ENCODE measurements around the gene PTPRD.

The PTPRD gene

GRCh38 chr9:9522406-9522805 lies 1090.4 kb downstream of the PTPRD start:
- TF ChIP-seq SUZ12 (IDR thresholded peaks at IDR 0.05; ENCODE audit: extremely low read depth, insufficient read depth, insufficient read length) = no peak
- no peak for TF ChIP-seq YY1 (IDR thresholded peaks at IDR 0.05; ENCODE audit: insufficient read depth, insufficient read length)
- no peak for TF ChIP-seq ZNF274 (IDR thresholded peaks at IDR 0.05; ENCODE audit: low read depth, low read length)
- H3K9me3 ChIP-seq (ENCODE audit: insufficient read depth, low read length) = no peaks in the 10 kb centered on the region
- no peaks in the 10 kb centered on the region for H3K27me3 ChIP-seq (ENCODE audit: insufficient read depth, insufficient read length)
- no peak for DNase-seq (ENCODE audit: low read depth, low spot score)
- H3K4me3 ChIP-seq (ENCODE audit: insufficient read length, low read depth) = no peak overlapping the region
- no peak overlapping the region for H3K9ac ChIP-seq (ENCODE audit: insufficient read length, low read depth)
- H3K4me1 ChIP-seq (ENCODE audit: insufficient read depth, insufficient read length) = no peaks in the 10 kb centered on the region
- H3K36me3 ChIP-seq (ENCODE audit: insufficient read depth, insufficient read length, low read length) = no peaks in the 10 kb centered on the region

- Histone ChIP-seq H3K9me3 (ENCODE audit: insufficient read depth, low read length) (no peaks in the 10 kb centered on the region), H3K27me3 (ENCODE audit: insufficient read depth, insufficient read length) (no peaks in the 10 kb centered on the region), H3K4me1 (ENCODE audit: insufficient read depth, insufficient read length) (no peaks in the 10 kb centered on the region), H3K4me3 (ENCODE audit: insufficient read length, low read depth) (no peak overlapping the region), H3K36me3 (ENCODE audit: insufficient read depth, insufficient read length, low read length) (no peaks in the 10 kb centered on the region), H3K9ac (ENCODE audit: insufficient read length, low read depth) (no peak overlapping the region)
- DNase-seq (ENCODE audit: low read depth, low spot score) = no peak
- TF ChIP-seq SUZ12 (IDR thresholded peaks at IDR 0.05; ENCODE audit: extremely low read depth, insufficient read depth, insufficient read length) = no peak
- no peak for TF ChIP-seq ZNF274 (IDR thresholded peaks at IDR 0.05; ENCODE audit: low read depth, low read length)
- no peak for TF ChIP-seq YY1 (IDR thresholded peaks at IDR 0.05; ENCODE audit: insufficient read depth, insufficient read length)
Observed at GRCh38 chr9:9521033-9521779, 1091.6 kb downstream of the PTPRD start.

- no peaks in the 10 kb centered on the region for H3K9me3 ChIP-seq (ENCODE audit: insufficient read depth, low read length)
- H3K27me3 ChIP-seq (ENCODE audit: insufficient read depth, insufficient read length) = no peaks in the 10 kb centered on the region
- H3K9ac ChIP-seq (ENCODE audit: insufficient read length, low read depth) = no peak overlapping the region
- DNase-seq (ENCODE audit: low read depth, low spot score) = no peak
- H3K4me1 ChIP-seq (ENCODE audit: insufficient read depth, insufficient read length) = no peaks in the 10 kb centered on the region
- H3K4me3 ChIP-seq (ENCODE audit: insufficient read length, low read depth) = no peak overlapping the region
- TF ChIP-seq ZNF274 (IDR thresholded peaks at IDR 0.05; ENCODE audit: low read depth, low read length) (no peak), YY1 (IDR thresholded peaks at IDR 0.05; ENCODE audit: insufficient read depth, insufficient read length) (no peak), SUZ12 (IDR thresholded peaks at IDR 0.05; ENCODE audit: extremely low read depth, insufficient read depth, insufficient read length) (no peak)
- no peaks in the 10 kb centered on the region for H3K36me3 ChIP-seq (ENCODE audit: insufficient read depth, insufficient read length, low read length)
Observed at GRCh38 chr9:9504869-9505268, 1107.9 kb downstream of the PTPRD start.

- Histone ChIP-seq H3K9me3 (ENCODE audit: insufficient read depth, low read length) (no peaks in the 10 kb centered on the region), H3K4me3 (ENCODE audit: insufficient read length, low read depth) (no peak overlapping the region), H3K27me3 (ENCODE audit: insufficient read depth, insufficient read length) (no peaks in the 10 kb centered on the region), H3K36me3 (ENCODE audit: insufficient read depth, insufficient read length, low read length) (no peaks in the 10 kb centered on the region), H3K4me1 (ENCODE audit: insufficient read depth, insufficient read length) (no peaks in the 10 kb centered on the region), H3K9ac (ENCODE audit: insufficient read length, low read depth) (no peak overlapping the region)
- TF ChIP-seq ZNF274 (IDR thresholded peaks at IDR 0.05; ENCODE audit: low read depth, low read length) = no peak
- no peak for TF ChIP-seq SUZ12 (IDR thresholded peaks at IDR 0.05; ENCODE audit: extremely low read depth, insufficient read depth, insufficient read length)
- no peak for TF ChIP-seq YY1 (IDR thresholded peaks at IDR 0.05; ENCODE audit: insufficient read depth, insufficient read length)
- DNase-seq (ENCODE audit: low read depth, low spot score) = no peak
Observed at GRCh38 chr9:9499546-9499945, 1113.3 kb downstream of the PTPRD start.

GRCh38 chr9:9498846-9499245 lies 1114.0 kb downstream of the PTPRD start:
- Histone ChIP-seq H3K36me3 (ENCODE audit: insufficient read depth, insufficient read length, low read length) (no peaks in the 10 kb centered on the region), H3K9ac (ENCODE audit: insufficient read length, low read depth) (no peak overlapping the region), H3K9me3 (ENCODE audit: insufficient read depth, low read length) (no peaks in the 10 kb centered on the region), H3K4me3 (ENCODE audit: insufficient read length, low read depth) (no peak overlapping the region), H3K4me1 (ENCODE audit: insufficient read depth, insufficient read length) (no peaks in the 10 kb centered on the region), H3K27me3 (ENCODE audit: insufficient read depth, insufficient read length) (no peaks in the 10 kb centered on the region)
- DNase-seq (ENCODE audit: low read depth, low spot score) = no peak
- TF ChIP-seq SUZ12 (IDR thresholded peaks at IDR 0.05; ENCODE audit: extremely low read depth, insufficient read depth, insufficient read length) (no peak), YY1 (IDR thresholded peaks at IDR 0.05; ENCODE audit: insufficient read depth, insufficient read length) (no peak), ZNF274 (IDR thresholded peaks at IDR 0.05; ENCODE audit: low read depth, low read length) (no peak)

GRCh38 chr9:9498128-9498527 lies 1114.7 kb downstream of the PTPRD start:
- DNase-seq (ENCODE audit: low read depth, low spot score) = no peak
- no peaks in the 10 kb centered on the region for H3K36me3 ChIP-seq (ENCODE audit: insufficient read depth, insufficient read length, low read length)

GRCh38 chr9:9494336-9494735 lies 1118.5 kb downstream of the PTPRD start:
- no peaks in the 10 kb centered on the region for H3K9me3 ChIP-seq (ENCODE audit: insufficient read depth, low read length)
- TF ChIP-seq YY1 (IDR thresholded peaks at IDR 0.05; ENCODE audit: insufficient read depth, insufficient read length) (no peak), ZNF274 (IDR thresholded peaks at IDR 0.05; ENCODE audit: low read depth, low read length) (no peak), SUZ12 (IDR thresholded peaks at IDR 0.05; ENCODE audit: extremely low read depth, insufficient read depth, insufficient read length) (no peak)
- H3K36me3 ChIP-seq (ENCODE audit: insufficient read depth, insufficient read length, low read length) = no peaks in the 10 kb centered on the region
- no peaks in the 10 kb centered on the region for H3K27me3 ChIP-seq (ENCODE audit: insufficient read depth, insufficient read length)
- H3K4me1 ChIP-seq (ENCODE audit: insufficient read depth, insufficient read length) = no peaks in the 10 kb centered on the region
- H3K4me3 ChIP-seq (ENCODE audit: insufficient read length, low read depth) = no peak overlapping the region
- H3K9ac ChIP-seq (ENCODE audit: insufficient read length, low read depth) = no peak overlapping the region
- no peak for DNase-seq (ENCODE audit: low read depth, low spot score)

More at GRCh38 chr9:9498128-9498527, 1114.7 kb downstream of the PTPRD start:
- no peak overlapping the region for H3K9ac ChIP-seq (ENCODE audit: insufficient read length, low read depth)
- H3K9me3 ChIP-seq (ENCODE audit: insufficient read depth, low read length) = no peaks in the 10 kb centered on the region
- TF ChIP-seq ZNF274 (IDR thresholded peaks at IDR 0.05; ENCODE audit: low read depth, low read length) (no peak), YY1 (IDR thresholded peaks at IDR 0.05; ENCODE audit: insufficient read depth, insufficient read length) (no peak), SUZ12 (IDR thresholded peaks at IDR 0.05; ENCODE audit: extremely low read depth, insufficient read depth, insufficient read length) (no peak)
- no peaks in the 10 kb centered on the region for H3K27me3 ChIP-seq (ENCODE audit: insufficient read depth, insufficient read length)
- no peaks in the 10 kb centered on the region for H3K4me1 ChIP-seq (ENCODE audit: insufficient read depth, insufficient read length)
- no peak overlapping the region for H3K4me3 ChIP-seq (ENCODE audit: insufficient read length, low read depth)
